Fibroblast of lung (primary cell): ENCODE results near the gene SGCD. TPM values are rescaled to one million over a fixed set of nuclear protein-coding genes. Genes with fewer than 3 reads are reported as not detected.

Experiments used
- DNase-seq, 2 donors: peaks; one replicate each; pipeline versions ENCODE4 v3.0.0 to v3.0.0-alpha.2; 2010; ENCODE audit warnings: low read depth in 2 of 2
- H2AFZ ChIP-seq: 2 replicates; pipeline ENCODE4 v1.5.1; 2012; ENCODE audit warnings: low read length, control low read depth, inconsistent platforms
- H3K27ac ChIP-seq: 2 replicates; pipeline ENCODE4 v1.5.1; 2011; ENCODE audit warnings: low read length, control low read depth; ENCODE audit not compliant: insufficient read depth
- H3K27me3 ChIP-seq: 2 replicates; pipeline ENCODE4 v1.5.1; 2011; ENCODE audit warnings: mild to moderate bottlenecking, low read length; ENCODE audit not compliant: control insufficient read depth, insufficient read depth
- H3K36me3 ChIP-seq: 2 replicates; pipeline ENCODE4 v1.5.1; 2011; ENCODE audit warnings: low read length; ENCODE audit not compliant: control insufficient read depth, insufficient read depth
- H3K4me1 ChIP-seq: 2 replicates; pipeline ENCODE4 v1.5.1; 2011; ENCODE audit warnings: low read length; ENCODE audit not compliant: control insufficient read depth, insufficient read depth; ENCODE audit errors: extremely low read depth
- H3K4me2 ChIP-seq: 2 replicates; pipeline ENCODE4 v1.5.1; 2011; ENCODE audit warnings: low read length, control low read depth; ENCODE audit not compliant: insufficient read depth; ENCODE audit errors: extremely low read depth
- H3K4me3 ChIP-seq, 4 experiments: fragments of 200-600 bp in 1 of 4; sonication (generic) in 1 of 4; replicated peaks in 1 of 4; 2 replicates each; pipeline ENCODE4 v1.5.1; 2011 to 2016; ENCODE audit warnings: low read length in 4 of 4, low read depth in 3 of 4, mild to moderate bottlenecking in 3 of 4, control low read depth in 2 of 4, inconsistent platforms in 1 of 4, mixed read lengths in 1 of 4; ENCODE audit not compliant: insufficient read depth in 1 of 4; ENCODE audit errors: control extremely low read depth in 1 of 4
- H3K79me2 ChIP-seq: 2 replicates; pipeline ENCODE4 v1.5.1; 2012; ENCODE audit warnings: mild to moderate bottlenecking, low read length, inconsistent platforms; ENCODE audit not compliant: control insufficient read depth, insufficient read depth
- H3K9ac ChIP-seq: 2 replicates; pipeline ENCODE4 v1.5.1; 2011; ENCODE audit warnings: mild to moderate bottlenecking, low read length, control low read depth; ENCODE audit not compliant: insufficient read depth
- H3K9me3 ChIP-seq: 2 replicates; pipeline ENCODE4 v1.5.1; 2012; ENCODE audit warnings: low read depth, low read length; ENCODE audit not compliant: control insufficient read depth, insufficient read depth
- H4K20me1 ChIP-seq: 2 replicates; pipeline ENCODE4 v1.5.1; 2011; ENCODE audit warnings: low read length; ENCODE audit not compliant: control insufficient read depth, insufficient read depth; ENCODE audit errors: extremely low read depth
- CTCF ChIP-seq, 2 donors: IDR thresholded peaks in 1 of 2; conservative IDR thresholded peaks in 1 of 2; 1 replicate in 1 of 2; 2 replicates in 1 of 2; pipeline ENCODE4 v1.5.1; 2011 to 2012; ENCODE audit warnings: low read length in 2 of 2, control low read depth in 1 of 2, inconsistent platforms in 1 of 2, low read depth in 1 of 2, mild to moderate bottlenecking in 1 of 2
- EZH2 ChIP-seq: IDR thresholded peaks from 2 replicates; pipeline ENCODE4 v1.5.1; 2012; ENCODE audit warnings: low read length, control low read depth, mild to moderate bottlenecking; ENCODE audit errors: missing control alignments
- polyA plus RNA-seq, 2 donors: library from polyadenylated mRNA; depleted of rRNA in 1 of 2; stranded (reverse) in 1 of 2; unstranded in 1 of 2; fragments of >200 nt; gene quantifications; 2 replicates each; pipeline ENCODE4 v1.2.1, GENCODE V29; 2011 to 2012; ENCODE audit warnings: missing spikeins in 1 of 2
- total RNA-seq: library from RNA; depleted of rRNA; stranded (reverse); fragments of >200 nt; gene quantifications from 2 replicates; pipeline ENCODE4 v1.2.1, GENCODE V29; 2014

Gene SGCD
- total and polyA plus RNA-seq, 2 donors (not counting 1 experiment from before 2014, with no cell fraction given) = 13.3 to 67.5 TPM

GRCh38 chr5:156386976-156387375 is 60.0 kb downstream of the SGCD start:
- Histone ChIP-seq H3K4me2 (no peak overlapping the region), H3K36me3 (no peaks in the 10 kb centered on the region), H3K27ac (no peak overlapping the region), H2AFZ (no peak overlapping the region), H3K27me3 (no peaks in the 10 kb centered on the region), H3K79me2 (no peaks in the 10 kb centered on the region), H3K9ac (no peak overlapping the region), H3K4me3 (no peak overlapping the region), H3K9me3 (no peaks in the 10 kb centered on the region), H4K20me1 (no peaks in the 10 kb centered on the region), H3K4me1 (no peaks in the 10 kb centered on the region)
- no peak for TF ChIP-seq CTCF (conservative IDR thresholded peaks at IDR 0.05 in 1 of 2, IDR thresholded peaks at IDR 0.05 in 1 of 2; ENCODE audit: low read depth in 1 of 2, low read length in 2 of 2)
- TF ChIP-seq EZH2 = no peak
- no peak for DNase-seq

- Histone ChIP-seq H3K79me2 (no peaks in the 10 kb centered on the region), H2AFZ (no peak overlapping the region), H3K9me3 (no peaks in the 10 kb centered on the region), H4K20me1 (no peaks in the 10 kb centered on the region), H3K4me3 (no peak overlapping the region), H3K4me2 (no peak overlapping the region), H3K4me1 (no peaks in the 10 kb centered on the region), H3K9ac (no peak overlapping the region), H3K27me3 (no peaks in the 10 kb centered on the region), H3K36me3 (no peaks in the 10 kb centered on the region), H3K27ac (no peak overlapping the region)
- no peak for DNase-seq
- TF ChIP-seq EZH2 (no peak), CTCF (conservative IDR thresholded peaks at IDR 0.05 in 1 of 2, IDR thresholded peaks at IDR 0.05 in 1 of 2; ENCODE audit: low read depth in 1 of 2, low read length in 2 of 2) (no peak)
Observed at GRCh38 chr5:156387391-156387790, 60.4 kb downstream of the SGCD start.

- Histone ChIP-seq H3K36me3 (no peaks in the 10 kb centered on the region), H3K9me3 (no peaks in the 10 kb centered on the region), H3K9ac (no peak overlapping the region), H3K27me3 (no peaks in the 10 kb centered on the region), H3K4me1 (no peaks in the 10 kb centered on the region), H4K20me1 (no peaks in the 10 kb centered on the region), H3K27ac (no peak overlapping the region), H3K79me2 (no peaks in the 10 kb centered on the region), H3K4me2 (no peak overlapping the region), H2AFZ (no peak overlapping the region), H3K4me3 (no peak overlapping the region)
- no peak for DNase-seq
- no peak for TF ChIP-seq CTCF (conservative IDR thresholded peaks at IDR 0.05 in 1 of 2, IDR thresholded peaks at IDR 0.05 in 1 of 2; ENCODE audit: low read depth in 1 of 2, low read length in 2 of 2)
- TF ChIP-seq EZH2 = no peak
Observed at GRCh38 chr5:156388233-156388632, 61.3 kb downstream of the SGCD start.
